H9 (cell line): ENCODE data around the gene PRR23C. TPM values are rescaled to one million over a fixed set of nuclear protein-coding genes. Genes with fewer than 3 reads are reported as not detected.
A peak's percentile ranks its signal among the peaks of the same experiment; 100 is the strongest.

Experiments used
- DNase-seq: peaks from one replicate; pipeline ENCODE4 v3.0.0-alpha.2; 2017
- H2AFZ ChIP-seq: one replicate; pipeline ENCODE4 v1.6.1; 2013; ENCODE audit warnings: mild to moderate bottlenecking, low read length, control low read depth, moderate library complexity
- H2AK5ac ChIP-seq: 2 replicates; pipeline ENCODE4 v1.6.1; 2013; ENCODE audit warnings: low read length, control low read depth, mixed read lengths; ENCODE audit not compliant: insufficient read length
- H2BK120ac ChIP-seq: one replicate; pipeline ENCODE4 v1.6.1; 2013; ENCODE audit warnings: low read depth, mild to moderate bottlenecking, low read length, control low read depth, inconsistent platforms; ENCODE audit not compliant: poor library complexity, severe bottlenecking
- H2BK12ac ChIP-seq: 2 replicates; pipeline ENCODE4 v1.6.1; 2013; ENCODE audit warnings: low read length, control low read depth, mixed read lengths, low read depth; ENCODE audit not compliant: insufficient read length
- H2BK15ac ChIP-seq: 2 replicates; pipeline ENCODE4 v1.6.1; 2013; ENCODE audit warnings: low read depth, low read length, control low read depth
- H2BK20ac ChIP-seq: one replicate; pipeline ENCODE4 v1.6.1; 2013; ENCODE audit warnings: low read depth, mild to moderate bottlenecking, low read length, control low read depth, inconsistent platforms; ENCODE audit not compliant: poor library complexity, severe bottlenecking
- H2BK5ac ChIP-seq: 2 replicates; pipeline ENCODE4 v1.6.1; 2013; ENCODE audit warnings: low read length, control low read depth, mixed read lengths; ENCODE audit not compliant: insufficient read length
- H3K14ac ChIP-seq: 2 replicates; pipeline ENCODE4 v1.6.1; 2013; ENCODE audit warnings: low read length, control low read depth; ENCODE audit not compliant: insufficient read depth
- H3K18ac ChIP-seq: 2 replicates; pipeline ENCODE4 v1.6.1; 2013; ENCODE audit warnings: low read depth, mild to moderate bottlenecking, mixed read lengths, low read length, control low read depth; ENCODE audit not compliant: insufficient read length
- H3K23ac ChIP-seq: 2 replicates; pipeline ENCODE4 v1.6.1; 2013; ENCODE audit warnings: low read length, control low read depth, mixed read lengths, low read depth; ENCODE audit not compliant: insufficient read length
- H3K23me2 ChIP-seq: 2 replicates; pipeline ENCODE4 v1.6.1; 2013; ENCODE audit warnings: low read depth, mild to moderate bottlenecking, mixed read lengths, low read length, control low read depth; ENCODE audit not compliant: insufficient read length, poor library complexity, severe bottlenecking
- H3K27ac ChIP-seq: 2 replicates; pipeline ENCODE4 v1.5.1; 2013; ENCODE audit warnings: low read length, control low read depth, mixed read lengths, low read depth; ENCODE audit not compliant: insufficient read length
- H3K27me3 ChIP-seq: 2 replicates; pipeline ENCODE4 v1.6.1; 2013; ENCODE audit warnings: low read length, control low read depth, inconsistent platforms; ENCODE audit not compliant: insufficient read depth
- H3K4ac ChIP-seq: 2 replicates; pipeline ENCODE4 v1.6.1; 2013; ENCODE audit warnings: low read depth, mild to moderate bottlenecking, control low read depth, inconsistent platforms, low read length, moderate library complexity
- H3K4me1 ChIP-seq: 2 replicates; pipeline ENCODE4 v1.6.1; 2013; ENCODE audit warnings: low read length, control low read depth, inconsistent platforms; ENCODE audit not compliant: insufficient read depth
- H3K4me2 ChIP-seq: 2 replicates; pipeline ENCODE4 v1.6.1; 2013; ENCODE audit warnings: low read length, control low read depth, mixed read lengths; ENCODE audit not compliant: insufficient read length, insufficient read depth
- H3K56ac ChIP-seq: 2 replicates; pipeline ENCODE4 v1.6.1; 2013; ENCODE audit warnings: low read depth, mild to moderate bottlenecking, mixed read lengths, low read length, control low read depth; ENCODE audit not compliant: insufficient read length
- H3K79me1 ChIP-seq: 2 replicates; pipeline ENCODE4 v1.6.1; 2013; ENCODE audit warnings: low read depth, mild to moderate bottlenecking, moderate library complexity, low read length, control low read depth, inconsistent platforms; ENCODE audit not compliant: insufficient read depth, poor library complexity, severe bottlenecking
- H3K79me2 ChIP-seq: 2 replicates; pipeline ENCODE4 v1.6.1; 2013; ENCODE audit warnings: low read length, control low read depth, inconsistent platforms; ENCODE audit not compliant: insufficient read depth
- H3K9ac ChIP-seq: 2 replicates; pipeline ENCODE4 v1.6.1; 2013; ENCODE audit warnings: low read length, control low read depth, mixed read lengths; ENCODE audit not compliant: insufficient read length; ENCODE audit errors: extremely low read depth
- H3K9me3 ChIP-seq: one replicate; pipeline ENCODE4 v1.6.1; 2013; ENCODE audit warnings: low read depth, low read length, inconsistent platforms; ENCODE audit not compliant: control insufficient read depth
- H3T11ph ChIP-seq: one replicate; pipeline ENCODE4 v1.6.1; 2013; ENCODE audit warnings: mild to moderate bottlenecking, low read length, control low read depth, inconsistent platforms
- H4K20me1 ChIP-seq: one replicate; pipeline ENCODE4 v1.6.1; 2013; ENCODE audit not compliant: control insufficient read depth, insufficient read length, insufficient read depth
- H4K5ac ChIP-seq: 2 replicates; pipeline ENCODE4 v1.6.1; 2013; ENCODE audit warnings: low read depth, mild to moderate bottlenecking, mixed read lengths, low read length, control low read depth; ENCODE audit not compliant: insufficient read length
- H4K8ac ChIP-seq: replicated peaks from 2 replicates; pipeline ENCODE4 v1.6.1; 2013; ENCODE audit warnings: low read length, control low read depth, mixed read lengths, low read depth; ENCODE audit not compliant: insufficient read length
- H4K91ac ChIP-seq: 2 replicates; pipeline ENCODE4 v1.6.1; 2013; ENCODE audit warnings: low read depth, mild to moderate bottlenecking, moderate library complexity, mixed read lengths, low read length, control low read depth; ENCODE audit not compliant: insufficient read length
- H3K27ac Mint-ChIP-seq, 3 experiments: 2 replicates in 2 of 3; 3 replicates in 1 of 3; pipeline ENCODE4 v1.8.0; 2020 to 2021; ENCODE audit warnings: mixed read lengths in 3 of 3, mild to moderate bottlenecking in 1 of 3, moderate library complexity in 1 of 3
- H3K27me3 Mint-ChIP-seq: 2 replicates; pipeline ENCODE4 v1.8.0; 2021; ENCODE audit warnings: low read depth, mild to moderate bottlenecking, moderate library complexity, mixed read lengths
- H3K36me3 Mint-ChIP-seq, 3 experiments: 2 replicates in 2 of 3; 3 replicates in 1 of 3; pipeline ENCODE4 v1.8.0; 2020 to 2021; ENCODE audit warnings: low read depth in 3 of 3, mixed read lengths in 3 of 3; ENCODE audit not compliant: insufficient read depth in 1 of 3
- H3K4me1 Mint-ChIP-seq, 2 experiments: 2 replicates each; pipeline ENCODE4 v1.8.0; 2020; ENCODE audit warnings: mixed read lengths in 2 of 2
- H3K4me3 Mint-ChIP-seq, 2 experiments: 2 replicates in 1 of 2; 3 replicates in 1 of 2; pipeline ENCODE4 v1.8.0; 2020 to 2021; ENCODE audit warnings: mild to moderate bottlenecking in 2 of 2, mixed read lengths in 2 of 2, moderate library complexity in 1 of 2
- H3K9me3 Mint-ChIP-seq, 2 experiments: 2 replicates in 1 of 2; 3 replicates in 1 of 2; pipeline ENCODE4 v1.8.0; 2020; ENCODE audit warnings: mild to moderate bottlenecking in 2 of 2, mixed read lengths in 2 of 2, moderate library complexity in 1 of 2
- CTCF ChIP-seq: fragments of 200-600 bp; sonication (generic); conservative IDR thresholded peaks from 3 replicates; pipeline ENCODE4 v1.8.0; 2021; ENCODE audit warnings: antibody characterized with exemption, mild to moderate bottlenecking
- WGBS: extraction: QIAGEN DNeasy Blood & Tissue Kit; methylation state at CpG from one replicate; pipeline ENCODE4 v1.1.7; 2013; ENCODE audit warnings: missing lambda C conversion rate, low lambda C conversion rate, mixed read lengths; ENCODE audit not compliant: insufficient read length; ENCODE audit errors: extremely low coverage; 5-methylcytosine and 5-hydroxymethylcytosine counted together
- long read RNA-seq: library from polyadenylated mRNA; unstranded; transcript quantifications from one replicate; pipeline ENCODE4 v2.0.0, GENCODE V29; 2020
- total RNA-seq: library from RNA; stranded (reverse); gene quantifications from 2 replicates; pipeline ENCODE4 v1.2.1, GENCODE V29; 2021

PRR23C gene
- not detected in 2 replicates for total RNA-seq
- long read RNA-seq = 0 reads

- Mint-ChIP-seq H3K27me3 (peaks cover 2% of the 10 kb centered on the region; the same call in 1 of the 2 replicates), H3K36me3 (peaks cover 0 to 18% (median 3%) of the 10 kb centered on the region in 3 experiments; a peak in 5 of 7 replicates), H3K4me1 (no peaks in the 10 kb centered on the region), H3K4me3 (no peak within 1 kb of the TSS), H3K9me3 (peaks cover 18 to 20% of the 10 kb centered on the region in 2 experiments), H3K27ac (no peak within 1 kb of the TSS)
- DNase-seq = no peak
- Histone ChIP-seq H3K27me3 (no peaks in the 10 kb centered on the region), H3K14ac (no peak within 1 kb of the TSS), H3K27ac (no peak within 1 kb of the TSS), H4K20me1 (no peaks in the 10 kb centered on the region), H4K8ac (no peak within 1 kb of the TSS), H3K79me1 (no peaks in the 10 kb centered on the region), H3K4me1 (no peaks in the 10 kb centered on the region), H3K4me2 (no peak within 1 kb of the TSS), H2BK20ac (no peak within 1 kb of the TSS), H3K23ac (no peak within 1 kb of the TSS), H2AFZ (no peak within 1 kb of the TSS), H3K23me2 (no peaks in the 10 kb centered on the region), H2BK120ac (no peak within 1 kb of the TSS), H2BK5ac (no peak within 1 kb of the TSS), H4K91ac (no peak within 1 kb of the TSS), H2BK15ac (no peak within 1 kb of the TSS), H2BK12ac (no peak within 1 kb of the TSS), H3K18ac (no peak within 1 kb of the TSS), H3T11ph (no peak within 1 kb of the TSS), H3K4ac (no peak within 1 kb of the TSS), H2AK5ac (no peak within 1 kb of the TSS), H4K5ac (no peak within 1 kb of the TSS), H3K79me2 (no peaks in the 10 kb centered on the region), H3K56ac (no peak within 1 kb of the TSS), H3K9ac (no peak within 1 kb of the TSS), H3K9me3 (no peaks in the 10 kb centered on the region)
- no CpG with 5 or more reads among the region's 77 CpGs for WGBS
- TF ChIP-seq CTCF = peak; percentile 38; the same call in 2 of the 3 replicates
These were observed at the start of gene PRR23C for GRCh38 chr3:139044366-139045210. Gene PRR23C, minus strand, starts transcription at chr3:139044892. Its CDS starts 272 bp downstream, at chr3:139044620.
